ENCODE measurements around the gene IFNL4. TPM values are rescaled to one million over a fixed set of nuclear protein-coding genes. Genes with fewer than 3 reads are reported as not detected.

IFNL4 gene
- total and polyA plus RNA-seq, 2 of the 4 experiments (the other 2 are of a cell fraction), result not detected

- Histone ChIP-seq H3K79me1 (ENCODE audit: low read depth in 1 of 2, low read length in 2 of 2) (no peaks in the 10 kb centered on the region), H4K91ac (ENCODE audit: insufficient read depth, low read depth, low read length) (no peak within 1 kb of the TSS), H4K5ac (ENCODE audit: low read depth, low read length) (no peak within 1 kb of the TSS), H3K36me3 (ENCODE audit: control insufficient read depth, insufficient read depth, low read length) (no peaks in the 10 kb centered on the region), H3K4me1 (ENCODE audit: control insufficient read depth, insufficient read depth, low read length) (no peaks in the 10 kb centered on the region), H3K23ac (ENCODE audit: low read depth, low read length) (no peak within 1 kb of the TSS), H2BK120ac (ENCODE audit: low read depth, low read length) (no peak within 1 kb of the TSS), H3K4ac (ENCODE audit: low read depth, low read length) (no peak within 1 kb of the TSS), H3K18ac (ENCODE audit: low read depth, low read length) (no peak within 1 kb of the TSS), H3K27me3 (ENCODE audit: control insufficient read depth, insufficient read depth, low read length) (peaks cover 31% of the 10 kb centered on the region), H2AK9ac (replicated peaks; ENCODE audit: low read depth, low read length, poor library complexity) (no peak within 1 kb of the TSS), H3K14ac (replicated peaks; ENCODE audit: low read depth, low read length) (no peak within 1 kb of the TSS), H3K9me3 (ENCODE audit: control insufficient read depth, insufficient read depth, low read length) (no peaks in the 10 kb centered on the region), H2AK5ac (ENCODE audit: low read depth, low read length) (no peak within 1 kb of the TSS), H3K56ac (ENCODE audit: extremely low read depth, insufficient read depth, low read length) (no peak within 1 kb of the TSS), H2AFZ (replicated peaks; ENCODE audit: low read length, poor library complexity) (no peak within 1 kb of the TSS), H2BK5ac (ENCODE audit: low read depth, low read length, poor library complexity, severe bottlenecking) (no peak within 1 kb of the TSS), H3K9me1 (ENCODE audit: insufficient read depth, low read length) (no peaks in the 10 kb centered on the region), H3K4me3 (ENCODE audit: insufficient read depth, low read depth, low read length) (no peak within 1 kb of the TSS), H2BK20ac (ENCODE audit: low read depth, low read length) (no peak within 1 kb of the TSS), H4K8ac (ENCODE audit: low read depth in 2 of 2, low read length in 2 of 2) (no peak within 1 kb of the TSS), H3K27ac (ENCODE audit: insufficient read depth, low read length) (no peak within 1 kb of the TSS), H4K20me1 (ENCODE audit: insufficient read depth, low read length) (no peaks in the 10 kb centered on the region), H2BK15ac (ENCODE audit: low read depth, low read length) (no peak within 1 kb of the TSS), H3K9ac (ENCODE audit: low read depth, low read length) (no peak within 1 kb of the TSS), H3K4me2 (ENCODE audit: low read depth, low read length) (no peak within 1 kb of the TSS)
- ATAC-seq (ENCODE audit: low read depth) (no peak), DNase-seq (no peak)
- no TSS peak for BruUV-seq (replicated peaks)
- ChIA-PET POLR2A (ENCODE audit: unreplicated experiment) (no interaction called here), CTCF (no interaction called here)
- no peak for TF ChIP-seq BHLHE40 (IDR thresholded peaks at IDR 0.05; ENCODE audit: low read depth, low read length)
- TF ChIP-seq ELK1 (IDR thresholded peaks at IDR 0.05; ENCODE audit: borderline replicate concordance, low read depth, low read length), result no peak
- no peak for TF ChIP-seq FOS (IDR thresholded peaks at IDR 0.05; ENCODE audit: low read depth, low read length)
- TF ChIP-seq CEBPB (IDR thresholded peaks at IDR 0.05; ENCODE audit: low read depth, low read length), result no peak
- TF ChIP-seq, protein P1, sequence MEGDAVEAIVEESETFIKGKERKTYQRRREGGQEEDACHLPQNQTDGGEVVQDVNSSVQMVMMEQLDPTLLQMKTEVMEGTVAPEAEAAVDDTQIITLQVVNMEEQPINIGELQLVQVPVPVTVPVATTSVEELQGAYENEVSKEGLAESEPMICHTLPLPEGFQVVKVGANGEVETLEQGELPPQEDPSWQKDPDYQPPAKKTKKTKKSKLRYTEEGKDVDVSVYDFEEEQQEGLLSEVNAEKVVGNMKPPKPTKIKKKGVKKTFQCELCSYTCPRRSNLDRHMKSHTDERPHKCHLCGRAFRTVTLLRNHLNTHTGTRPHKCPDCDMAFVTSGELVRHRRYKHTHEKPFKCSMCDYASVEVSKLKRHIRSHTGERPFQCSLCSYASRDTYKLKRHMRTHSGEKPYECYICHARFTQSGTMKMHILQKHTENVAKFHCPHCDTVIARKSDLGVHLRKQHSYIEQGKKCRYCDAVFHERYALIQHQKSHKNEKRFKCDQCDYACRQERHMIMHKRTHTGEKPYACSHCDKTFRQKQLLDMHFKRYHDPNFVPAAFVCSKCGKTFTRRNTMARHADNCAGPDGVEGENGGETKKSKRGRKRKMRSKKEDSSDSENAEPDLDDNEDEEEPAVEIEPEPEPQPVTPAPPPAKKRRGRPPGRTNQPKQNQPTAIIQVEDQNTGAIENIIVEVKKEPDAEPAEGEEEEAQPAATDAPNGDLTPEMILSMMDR (conservative IDR thresholded peaks at IDR 0.05; ENCODE audit: low read depth, low read length), result no peak
- no peak for TF ChIP-seq RAD21 (IDR thresholded peaks at IDR 0.05; ENCODE audit: low read length)
- TF ChIP-seq, protein P2, sequence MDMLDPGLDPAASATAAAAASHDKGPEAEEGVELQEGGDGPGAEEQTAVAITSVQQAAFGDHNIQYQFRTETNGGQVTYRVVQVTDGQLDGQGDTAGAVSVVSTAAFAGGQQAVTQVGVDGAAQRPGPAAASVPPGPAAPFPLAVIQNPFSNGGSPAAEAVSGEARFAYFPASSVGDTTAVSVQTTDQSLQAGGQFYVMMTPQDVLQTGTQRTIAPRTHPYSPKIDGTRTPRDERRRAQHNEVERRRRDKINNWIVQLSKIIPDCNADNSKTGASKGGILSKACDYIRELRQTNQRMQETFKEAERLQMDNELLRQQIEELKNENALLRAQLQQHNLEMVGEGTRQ (IDR thresholded peaks at IDR 0.05; ENCODE audit: low read depth, low read length), result no peak
- no peak for TF ChIP-seq SMC3 (IDR thresholded peaks at IDR 0.05; ENCODE audit: low read depth, low read length)
- in situ Hi-C loops (cut with MboI; ENCODE audit: low sequenced_read_pairs) (no loop called here), dilution Hi-C loops (cut with HindIII; ENCODE audit: low sequenced_read_pairs, unreplicated experiment) (no loop called here), intact Hi-C loops (cut with micrococcal nuclease) (no loop called here)
- 74% methylated on average over 5 of the region's 11 CpGs; no CpG with 5 or more reads in 1 of the 2 experiments for WGBS, 2 experiments (ENCODE audit: extremely low coverage in 2 of 2, insufficient read length in 1 of 2)
Measured at GRCh38 chr19:39296055-39296645, 47.5 kb upstream of the IFNL4 start, which contains the start of gene IFNL1. TSS of gene IFNL1 (plus strand) at chr19:39296407. CDS start at chr19:39296422, 15 bp downstream.

Measured in IMR-90 (cell line).